HAP-1 (cell line): ENCODE data around the gene ZNF337.
"Not testable (repeated sequence)": the region's sequence is repeated elsewhere in the genome, so short reads cannot be mapped to it uniquely, and the experiment has no call there.

Source experiments
- DNase-seq, 2 experiments: peaks; one replicate each; pipeline ENCODE4 v3.0.0-alpha.2; 2016 to 2020; ENCODE audit warnings: low spot score in 2 of 2
- H3K27me3 ChIP-seq: fragments of 250-450 bp; sonication (Bioruptor Pico); 2 replicates; pipeline ENCODE4 v1.5.1; 2020; ENCODE audit warnings: low read depth, mild to moderate bottlenecking, moderate library complexity
- H3K36me3 ChIP-seq: fragments of 250-450 bp; sonication (Bioruptor Pico); replicated peaks from 2 replicates; pipeline ENCODE4 v1.5.1; 2020; ENCODE audit warnings: mild to moderate bottlenecking
- H3K4me1 ChIP-seq: fragments of 250-450 bp; sonication (Bioruptor Pico); 2 replicates; pipeline ENCODE4 v1.5.1; 2020; ENCODE audit warnings: mild to moderate bottlenecking
- H3K4me3 ChIP-seq: fragments of 250-450 bp; sonication (Bioruptor Pico); 2 replicates; pipeline ENCODE4 v1.5.1; 2020; ENCODE audit warnings: mild to moderate bottlenecking, moderate library complexity
- H3K9me3 ChIP-seq: fragments of 250-450 bp; sonication (Bioruptor Pico); 2 replicates; pipeline ENCODE4 v1.5.1; 2020; ENCODE audit warnings: mild to moderate bottlenecking, moderate library complexity
- in situ Hi-C: fragments of 300-500 bp; cut with MboI; formaldehyde crosslinking; loops from 3 replicates; pipeline ENCODE4 v1.14.3; 2020; ENCODE audit warnings: low sequenced_read_pairs, inconsistent platforms, mixed read lengths

ZNF337 gene

DNA sequence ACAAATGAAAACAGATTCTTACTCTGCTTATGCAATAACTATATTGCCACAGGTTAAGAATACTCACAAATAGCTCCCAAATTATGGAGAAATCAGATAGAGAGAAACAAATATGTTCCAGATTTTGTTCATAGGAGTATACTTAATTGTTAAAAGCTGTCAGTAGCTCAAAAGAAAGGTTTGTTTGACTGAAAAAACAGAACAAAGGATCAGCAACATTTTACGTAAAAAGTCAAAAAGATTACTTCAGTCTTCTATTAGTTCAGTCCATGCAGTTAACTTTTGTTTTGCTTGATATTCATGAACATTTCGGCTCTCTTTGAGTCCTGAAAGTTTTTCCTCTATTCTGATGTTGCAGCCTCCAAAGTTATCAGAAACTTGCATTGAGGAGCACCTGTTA is 59.4 kb downstream of the ZNF337 start:
- in situ Hi-C loops, result no loop called here
- Histone ChIP-seq H3K9me3 (no peaks in the 10 kb centered on the region), H3K4me3 (no peak overlapping the region), H3K27me3 (no peaks in the 10 kb centered on the region), H3K4me1 (peaks cover 39% of the 10 kb centered on the region), H3K36me3 (no peaks in the 10 kb centered on the region)
- DNase-seq, result no peak

DNA sequence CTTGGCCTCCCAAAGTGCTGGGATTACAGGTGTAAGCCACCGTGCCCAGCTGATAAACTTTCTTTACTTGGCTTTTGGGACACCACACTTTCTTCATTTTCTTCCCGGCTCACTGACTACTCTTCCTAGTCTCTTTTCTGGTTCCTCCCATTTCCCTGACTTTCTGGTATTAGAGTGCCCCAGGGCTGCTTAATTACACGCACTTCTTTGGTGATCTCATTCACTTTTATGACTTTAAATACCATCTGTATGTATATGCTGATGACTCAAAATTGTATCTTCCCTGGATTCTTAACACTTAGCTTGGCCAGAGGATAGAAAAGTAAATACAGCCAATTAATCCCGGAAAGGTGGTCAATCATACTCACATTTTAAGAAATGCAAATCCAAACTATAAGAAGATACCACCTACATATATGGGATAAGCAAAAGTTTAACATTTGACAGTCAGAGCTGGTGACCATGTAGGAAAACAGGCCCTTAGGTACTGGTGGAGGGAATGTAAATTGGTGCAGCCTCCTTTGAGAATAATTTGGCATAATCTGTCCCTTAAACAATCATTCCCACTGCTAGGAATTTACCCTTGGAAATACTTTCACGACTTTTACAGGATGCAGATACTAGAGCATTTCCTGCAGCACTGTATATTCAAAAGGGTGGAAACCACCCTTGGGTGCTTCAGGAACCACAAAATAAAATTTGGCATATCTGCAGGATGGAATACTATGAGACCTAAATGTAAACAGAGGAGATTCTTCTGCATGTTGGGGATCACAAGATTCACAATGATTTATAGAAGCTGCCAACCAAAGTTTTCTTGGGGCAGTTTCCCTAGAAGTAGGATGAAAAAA is 63.5 kb downstream of the ZNF337 start:
- Histone ChIP-seq H3K9me3 (no peaks in the 10 kb centered on the region), H3K4me3 (no peak overlapping the region), H3K27me3 (no peaks in the 10 kb centered on the region), H3K36me3 (no peaks in the 10 kb centered on the region), H3K4me1 (peaks cover 11% of the 10 kb centered on the region)
- peak; percentile 24 to 27 for DNase-seq
- in situ Hi-C loops, result no loop called here

DNA sequence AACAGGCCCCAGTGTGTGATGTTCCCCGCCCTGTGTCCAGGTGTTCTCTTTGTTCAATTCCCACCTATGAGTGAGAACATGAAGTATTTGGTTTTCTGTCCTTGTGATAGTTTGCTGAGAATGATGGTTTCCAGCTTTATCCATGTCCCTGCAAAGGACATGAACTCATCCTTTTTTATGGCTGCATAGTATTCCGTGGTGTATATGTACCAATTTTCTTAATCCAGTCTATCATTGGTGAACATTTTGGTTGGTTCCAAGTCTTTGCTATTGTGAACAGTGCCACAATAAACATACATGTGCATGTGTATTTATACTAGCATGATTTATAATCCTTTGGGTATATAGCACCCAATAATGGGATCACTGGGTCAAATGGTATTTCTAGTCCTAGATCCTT is 66.0 kb downstream of the ZNF337 start:
- H3K27me3 ChIP-seq, DNase-seq, in situ Hi-C loops, H3K4me3 ChIP-seq, H3K36me3 ChIP-seq, H3K9me3 ChIP-seq: not testable (repeated sequence)
- peaks cover 11% of the 10 kb centered on the region for H3K4me1 ChIP-seq

DNA sequence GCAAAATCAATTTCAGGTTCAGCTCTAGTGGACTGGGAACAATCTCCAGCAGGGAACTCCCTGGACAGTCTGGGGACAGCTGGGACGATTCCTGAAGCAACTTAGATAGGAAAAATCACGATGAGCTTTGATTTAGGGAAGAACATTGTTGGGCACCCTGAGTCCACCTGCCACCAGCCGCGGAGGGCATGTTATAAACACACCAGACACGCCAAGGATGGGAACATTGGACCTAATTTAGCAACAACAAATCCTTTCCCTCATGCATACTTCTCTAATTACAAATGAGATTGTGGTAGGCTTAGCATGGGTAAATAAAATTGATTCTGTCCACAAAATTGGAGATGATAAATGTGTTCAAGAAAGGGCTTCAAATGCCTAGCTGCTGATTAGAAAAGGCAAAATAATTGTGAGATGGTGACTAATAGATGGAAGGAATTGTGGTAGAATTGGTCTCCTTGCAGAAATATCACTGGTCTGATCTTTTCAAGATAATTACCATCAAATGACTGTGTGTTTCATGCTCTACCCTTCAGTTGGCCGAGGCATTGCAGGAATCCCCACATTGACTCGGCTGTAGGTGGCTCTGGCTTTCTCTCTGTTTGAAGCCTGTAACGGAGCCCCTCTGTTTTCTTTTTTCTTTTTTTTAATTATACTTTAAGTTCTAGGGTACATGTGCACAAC is 66.7 kb downstream of the ZNF337 start:
- in situ Hi-C loops, result no loop called here
- H3K4me1 ChIP-seq, result peaks cover 11% of the 10 kb centered on the region
- no peaks in the 10 kb centered on the region for H3K9me3 ChIP-seq
- H3K36me3 ChIP-seq, result no peaks in the 10 kb centered on the region
- DNase-seq, result no peak
- H3K27me3 ChIP-seq, result no peaks in the 10 kb centered on the region
- no peak overlapping the region for H3K4me3 ChIP-seq

DNA sequence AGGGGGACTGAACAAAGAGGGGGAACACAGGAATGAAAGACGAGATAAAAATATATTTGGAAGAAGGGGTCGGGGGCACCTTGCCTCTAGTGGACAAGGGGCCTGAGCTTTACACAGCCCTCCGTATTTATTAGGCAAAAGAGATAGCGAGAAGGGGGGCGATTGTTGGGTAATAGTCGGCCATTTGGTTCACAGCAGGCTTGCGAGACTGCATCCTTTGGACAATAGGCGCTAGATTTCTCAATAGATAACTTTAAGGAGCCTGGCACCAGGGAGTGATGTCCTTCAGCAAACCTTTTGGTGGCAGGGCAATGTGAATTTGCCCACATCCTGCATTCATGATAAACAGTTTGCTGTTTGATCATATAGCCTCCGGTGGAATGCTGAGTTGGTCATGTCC is 69.9 kb downstream of the ZNF337 start:
- in situ Hi-C loops, result no loop called here
- H3K36me3 ChIP-seq, result no peaks in the 10 kb centered on the region
- DNase-seq, result no peak
- no peaks in the 10 kb centered on the region for H3K27me3 ChIP-seq
- peaks cover 19% of the 10 kb centered on the region for H3K4me1 ChIP-seq
- no peak overlapping the region for H3K4me3 ChIP-seq
- H3K9me3 ChIP-seq, result no peaks in the 10 kb centered on the region

DNA sequence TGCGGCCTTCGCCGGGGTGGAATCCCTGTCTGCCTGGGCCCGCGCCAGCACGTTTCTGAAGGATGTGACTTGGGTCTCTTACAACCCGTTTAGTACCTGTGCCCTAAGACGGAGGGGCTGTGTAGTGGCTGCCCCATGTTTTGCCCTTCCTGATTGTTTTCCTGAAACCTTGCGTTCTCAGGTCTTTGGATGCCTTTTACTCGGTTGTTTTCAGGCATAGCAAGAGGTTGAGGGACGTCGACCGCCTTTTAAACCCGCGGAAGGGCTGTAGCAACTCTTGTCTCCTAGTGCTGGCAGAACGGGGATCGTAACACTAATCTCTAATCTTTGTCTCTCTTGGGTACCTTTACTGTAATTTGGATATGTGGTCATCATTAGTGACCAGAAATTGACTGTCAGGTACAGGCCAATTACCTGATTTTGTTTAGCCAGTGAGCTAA is 72.1 kb downstream of the ZNF337 start:
- H3K4me3 ChIP-seq, result peak overlapping the region; percentile 57
- H3K9me3 ChIP-seq, result no peaks in the 10 kb centered on the region
- in situ Hi-C loops, result loop anchor here (5.0 kb wide), 1 partner anchor 73 kb away; the partner anchor contains the start of gene ZNF337
- no peaks in the 10 kb centered on the region for H3K27me3 ChIP-seq
- H3K4me1 ChIP-seq, result peaks cover 20% of the 10 kb centered on the region
- H3K36me3 ChIP-seq, result no peaks in the 10 kb centered on the region
- DNase-seq, result no peak
